ENCODE measurements around the gene TRPC5OS. TPM values are rescaled to one million over a fixed set of nuclear protein-coding genes. Genes with fewer than 3 reads are reported as not detected.

TRPC5OS gene
- total RNA-seq = not detected
- polyA plus RNA-seq = not detected

GRCh38 chrX:111875881-111876280, at the start of gene TRPC5OS:
TSS of gene TRPC5OS (plus strand) at chrX:111876181. CDS start at chrX:111901850, 25,669 bp downstream.
- Histone ChIP-seq H3K4me1 (no peaks in the 10 kb centered on the region), H3K4me3 (no peak within 1 kb of the TSS), H3K27ac (no peak within 1 kb of the TSS), H3K9me3 (no peaks in the 10 kb centered on the region), H3K27me3 (no peaks in the 10 kb centered on the region), H3K36me3 (no peaks in the 10 kb centered on the region)
- no peak for DNase-seq
- intact Hi-C loops (cut with DNase I) = no loop called here
- 86 to 89% methylated on average over 1 of the region's 1 CpG for WGBS, 2 donors
- TF ChIP-seq EP300 (IDR thresholded peaks at IDR 0.05) (no peak), POLR2A (IDR thresholded peaks at IDR 0.05) (no peak), CTCF (IDR thresholded peaks at IDR 0.05) (no peak), POLR2AphosphoS5 (IDR thresholded peaks at IDR 0.05) (no peak)

GRCh38 chrX:111829345-111829744, 46.6 kb upstream of the TRPC5OS start:
- TF ChIP-seq POLR2A (IDR thresholded peaks at IDR 0.05) (no peak), EP300 (IDR thresholded peaks at IDR 0.05) (no peak), CTCF (IDR thresholded peaks at IDR 0.05) (no peak), POLR2AphosphoS5 (IDR thresholded peaks at IDR 0.05) (no peak)
- intact Hi-C loops (cut with DNase I) = no loop called here
- no peak for DNase-seq

GRCh38 chrX:111830571-111830970, 45.4 kb upstream of the TRPC5OS start:
- 87 to 94% methylated on average over 2 of the region's 2 CpGs for WGBS, 2 donors

More at GRCh38 chrX:111829345-111829744, 46.6 kb upstream of the TRPC5OS start:
- Histone ChIP-seq H3K36me3 (no peaks in the 10 kb centered on the region), H3K27me3 (no peaks in the 10 kb centered on the region), H3K4me3 (no peak overlapping the region), H3K4me1 (no peaks in the 10 kb centered on the region), H3K9me3 (no peaks in the 10 kb centered on the region), H3K27ac (no peak overlapping the region)
- 40 to 51% methylated on average over 2 of the region's 2 CpGs for WGBS, 2 donors

GRCh38 chrX:111831343-111831742, 44.6 kb upstream of the TRPC5OS start:
- H3K4me3 ChIP-seq = no peak overlapping the region
- TF ChIP-seq CTCF (IDR thresholded peaks at IDR 0.05) (no peak), POLR2A (IDR thresholded peaks at IDR 0.05) (no peak), POLR2AphosphoS5 (IDR thresholded peaks at IDR 0.05) (no peak), EP300 (IDR thresholded peaks at IDR 0.05) (no peak)
- no peaks in the 10 kb centered on the region for H3K4me1 ChIP-seq
- WGBS, 2 donors = 70 to 77% methylated on average over 1 of the region's 1 CpG
- no peaks in the 10 kb centered on the region for H3K9me3 ChIP-seq
- H3K27ac ChIP-seq = no peak overlapping the region
- no peak for DNase-seq
- intact Hi-C loops (cut with DNase I) = no loop called here
- no peaks in the 10 kb centered on the region for H3K36me3 ChIP-seq
- no peaks in the 10 kb centered on the region for H3K27me3 ChIP-seq

More at GRCh38 chrX:111830571-111830970, 45.4 kb upstream of the TRPC5OS start:
- TF ChIP-seq POLR2AphosphoS5 (IDR thresholded peaks at IDR 0.05) = no peak
- TF ChIP-seq POLR2A (IDR thresholded peaks at IDR 0.05) = no peak
- Histone ChIP-seq H3K36me3 (no peaks in the 10 kb centered on the region), H3K4me1 (no peaks in the 10 kb centered on the region), H3K4me3 (no peak overlapping the region), H3K27ac (no peak overlapping the region), H3K27me3 (no peaks in the 10 kb centered on the region), H3K9me3 (no peaks in the 10 kb centered on the region)
- intact Hi-C loops (cut with DNase I) = no loop called here
- no peak for DNase-seq

GRCh38 chrX:111837197-111837596, 38.8 kb upstream of the TRPC5OS start:
- no peaks in the 10 kb centered on the region for H3K36me3 ChIP-seq
- H3K27me3 ChIP-seq = no peaks in the 10 kb centered on the region
- intact Hi-C loops (cut with DNase I) = no loop called here
- 84 to 89% methylated on average over 1 of the region's 1 CpG for WGBS, 2 donors
- TF ChIP-seq EP300 (IDR thresholded peaks at IDR 0.05) = no peak
- TF ChIP-seq POLR2AphosphoS5 (IDR thresholded peaks at IDR 0.05) = no peak
- TF ChIP-seq POLR2A (IDR thresholded peaks at IDR 0.05) = no peak
- TF ChIP-seq CTCF (IDR thresholded peaks at IDR 0.05) = no peak
- H3K4me3 ChIP-seq = no peak overlapping the region
- H3K9me3 ChIP-seq = no peaks in the 10 kb centered on the region
- DNase-seq = no peak
- no peaks in the 10 kb centered on the region for H3K4me1 ChIP-seq
- no peak overlapping the region for H3K27ac ChIP-seq

Data from sigmoid colon (tissue), 7 donors.